Right lobe of liver (tissue), 4 donors: ENCODE measurements around the gene C2orf76.

ENCODE experiments used
- POLR2A ChIP-seq: fragments of 450-650 bp; IDR thresholded peaks from one replicate; pipeline ENCODE4 v1.6.1; 2017; ENCODE audit warnings: antibody characterized with exemption, mild to moderate bottlenecking
- TF ChIP-seq, protein P1 (sequence below), 4 donors: fragments of 200-600 bp in 3 of 4; fragments of 450-650 bp in 1 of 4; IDR thresholded peaks; one replicate each; pipeline versions ENCODE4 v1.5.1 to v1.8.0; 2016 to 2022; ENCODE audit warnings: antibody characterized with exemption in 4 of 4, mild to moderate bottlenecking in 2 of 4
- donor health status: DM: no; HTN: no; CAD: no.
- donor health status: DM: no; HTN: no; CAD: no.
- donor health status: DM: no; HTN: yes; CAD: no.

DNA sequence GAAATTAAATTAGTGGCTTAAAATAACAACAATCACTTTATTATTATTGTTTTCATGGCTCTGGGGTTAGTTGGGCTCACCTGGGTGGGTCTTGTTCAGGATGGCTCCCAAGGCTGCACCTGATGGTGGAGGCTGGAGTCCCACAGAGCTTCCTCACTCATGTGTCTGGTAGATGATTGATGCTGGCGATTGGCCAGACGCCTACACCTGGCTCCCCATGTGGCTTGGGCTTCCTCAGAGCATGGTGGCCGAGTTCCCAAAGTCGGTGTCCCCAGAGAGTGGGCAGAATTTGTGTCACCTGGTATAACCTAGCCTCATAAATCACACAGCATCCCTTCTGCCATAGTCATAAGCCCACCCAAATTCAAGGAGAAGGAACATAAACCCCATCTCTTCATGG, 18.3 kb upstream of the C2orf76 start:
- TF ChIP-seq, protein P1, sequence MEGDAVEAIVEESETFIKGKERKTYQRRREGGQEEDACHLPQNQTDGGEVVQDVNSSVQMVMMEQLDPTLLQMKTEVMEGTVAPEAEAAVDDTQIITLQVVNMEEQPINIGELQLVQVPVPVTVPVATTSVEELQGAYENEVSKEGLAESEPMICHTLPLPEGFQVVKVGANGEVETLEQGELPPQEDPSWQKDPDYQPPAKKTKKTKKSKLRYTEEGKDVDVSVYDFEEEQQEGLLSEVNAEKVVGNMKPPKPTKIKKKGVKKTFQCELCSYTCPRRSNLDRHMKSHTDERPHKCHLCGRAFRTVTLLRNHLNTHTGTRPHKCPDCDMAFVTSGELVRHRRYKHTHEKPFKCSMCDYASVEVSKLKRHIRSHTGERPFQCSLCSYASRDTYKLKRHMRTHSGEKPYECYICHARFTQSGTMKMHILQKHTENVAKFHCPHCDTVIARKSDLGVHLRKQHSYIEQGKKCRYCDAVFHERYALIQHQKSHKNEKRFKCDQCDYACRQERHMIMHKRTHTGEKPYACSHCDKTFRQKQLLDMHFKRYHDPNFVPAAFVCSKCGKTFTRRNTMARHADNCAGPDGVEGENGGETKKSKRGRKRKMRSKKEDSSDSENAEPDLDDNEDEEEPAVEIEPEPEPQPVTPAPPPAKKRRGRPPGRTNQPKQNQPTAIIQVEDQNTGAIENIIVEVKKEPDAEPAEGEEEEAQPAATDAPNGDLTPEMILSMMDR (IDR thresholded peaks at IDR 0.05): no peak
- no peak for TF ChIP-seq POLR2A
